NCI-H345 treated with DMSO at 0.1 percent for 48 hours (cell line): Measurements from ENCODE around the gene TBX1.
"Not testable (repeated sequence)": the region's sequence is repeated elsewhere in the genome, so short reads cannot be mapped to it uniquely, and the experiment has no call there.

Source experiments
- DNase-seq: peaks from one replicate; lab custom pipeline; 2025; ENCODE audit not compliant: unreplicated experiment; lab: John Stamatoyannopoulos, UW

The TBX1 gene

GRCh38 chr22:19723232-19723982 lies 37.2 kb upstream of the TBX1 start, which contains the start of gene GP1BB:
Gene GP1BB (plus strand): TSS chr22:19723539. CDS start chr22:19723570, 31 bp downstream.
- DNase-seq, result no peak

DNA sequence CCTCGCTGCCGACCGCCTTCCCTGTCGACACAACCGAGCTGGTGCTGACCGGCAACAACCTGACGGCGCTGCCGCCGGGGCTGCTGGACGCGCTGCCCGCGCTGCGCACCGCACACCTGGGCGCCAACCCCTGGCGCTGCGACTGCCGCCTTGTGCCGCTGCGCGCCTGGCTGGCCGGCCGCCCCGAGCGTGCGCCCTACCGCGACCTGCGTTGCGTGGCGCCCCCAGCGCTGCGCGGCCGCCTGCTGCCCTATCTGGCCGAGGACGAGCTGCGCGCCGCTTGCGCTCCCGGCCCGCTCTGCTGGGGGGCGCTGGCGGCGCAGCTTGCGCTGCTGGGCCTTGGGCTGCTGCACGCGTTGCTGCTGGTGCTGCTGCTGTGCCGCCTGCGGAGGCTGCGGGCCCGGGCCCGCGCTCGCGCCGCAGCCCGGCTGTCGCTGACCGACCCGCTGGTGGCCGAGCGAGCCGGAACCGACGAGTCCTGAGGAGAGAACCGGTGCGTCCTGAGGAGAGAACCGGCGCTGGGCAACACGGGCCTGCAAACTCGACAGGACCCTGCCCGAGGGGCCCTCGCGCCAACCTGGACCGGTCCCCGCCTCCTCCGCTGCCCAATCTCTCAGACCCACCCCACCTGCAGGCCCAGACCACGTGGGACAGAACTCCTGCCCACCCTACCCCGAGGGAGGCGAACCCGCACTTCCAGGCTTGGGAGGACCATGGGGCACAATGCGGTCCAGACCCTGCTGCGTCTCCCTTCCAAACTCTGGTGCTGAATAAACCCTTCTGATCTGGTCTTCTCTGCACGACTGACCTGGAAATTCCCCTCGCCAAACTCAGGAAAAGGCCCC lies 36.4 kb upstream of the TBX1 start:
- DNase-seq, result no peak

DNA sequence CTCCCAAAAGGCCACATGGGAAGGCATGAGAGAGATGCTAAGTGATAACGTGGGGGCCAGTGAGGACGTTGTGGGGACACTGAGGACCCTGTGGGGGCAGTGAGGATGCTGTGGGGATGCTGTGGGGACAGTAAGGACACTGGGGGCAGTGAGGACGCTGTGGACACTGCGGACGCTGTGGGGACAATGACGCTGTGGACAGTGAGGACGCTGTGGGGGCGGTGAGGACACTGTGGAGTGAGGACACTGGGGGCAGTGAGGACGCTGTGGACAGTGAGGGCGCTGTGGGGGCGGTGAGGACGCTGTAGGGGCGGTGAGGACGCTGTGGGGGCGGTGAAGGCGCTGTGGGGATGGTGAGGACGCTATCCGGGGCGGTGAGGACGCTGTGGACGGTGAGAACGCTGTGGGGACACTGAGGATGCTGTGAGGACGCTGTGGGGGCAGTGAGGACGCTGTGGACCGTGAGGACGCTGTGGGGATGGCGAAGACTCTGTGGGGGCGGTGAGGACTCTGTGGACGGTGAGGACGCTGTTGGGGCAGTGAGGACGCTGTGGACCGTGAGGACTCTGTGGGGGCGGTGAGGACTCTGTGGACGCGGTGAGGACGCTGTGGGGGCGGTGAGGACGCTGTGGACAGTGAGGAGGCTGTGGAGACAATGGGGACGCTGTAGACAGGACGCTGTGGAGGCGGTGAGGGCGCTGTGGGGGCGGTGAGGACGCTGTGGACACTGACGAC lies 35.5 kb upstream of the TBX1 start:
- no peak for DNase-seq

GRCh38 chr22:19726064-19726788 lies 34.4 kb upstream of the TBX1 start:
- DNase-seq, result not testable (repeated sequence)

- no peak for DNase-seq
Observed at GRCh38 chr22:19727310-19728150, 33.0 kb upstream of the TBX1 start.

GRCh38 chr22:19728271-19728670 lies 32.3 kb upstream of the TBX1 start:
- DNase-seq, result no peak

GRCh38 chr22:19728836-19729235 lies 31.7 kb upstream of the TBX1 start:
- DNase-seq, result no peak

GRCh38 chr22:19729507-19729906 lies 31.1 kb upstream of the TBX1 start:
- DNase-seq, result no peak

DNA sequence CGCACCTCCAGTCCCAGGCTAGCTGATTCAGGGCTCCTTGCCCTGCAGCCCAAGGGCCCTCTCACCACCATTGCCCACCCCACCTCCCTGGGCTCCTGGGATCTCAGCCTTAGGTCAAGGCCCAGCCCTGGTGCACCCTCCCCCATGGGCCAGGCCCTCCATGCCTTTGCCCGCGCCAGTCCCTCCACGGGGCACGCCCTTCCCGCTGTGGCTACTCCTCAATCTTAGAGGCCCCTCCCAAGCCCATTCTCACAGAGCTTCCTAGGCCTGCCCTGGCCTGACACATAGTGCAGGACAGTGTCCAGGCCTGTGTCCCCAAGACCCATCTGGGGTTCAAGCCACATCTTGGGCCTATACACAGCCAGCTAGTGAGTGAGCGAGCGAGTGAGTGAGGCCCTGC lies 30.4 kb upstream of the TBX1 start:
- no peak for DNase-seq

DNA sequence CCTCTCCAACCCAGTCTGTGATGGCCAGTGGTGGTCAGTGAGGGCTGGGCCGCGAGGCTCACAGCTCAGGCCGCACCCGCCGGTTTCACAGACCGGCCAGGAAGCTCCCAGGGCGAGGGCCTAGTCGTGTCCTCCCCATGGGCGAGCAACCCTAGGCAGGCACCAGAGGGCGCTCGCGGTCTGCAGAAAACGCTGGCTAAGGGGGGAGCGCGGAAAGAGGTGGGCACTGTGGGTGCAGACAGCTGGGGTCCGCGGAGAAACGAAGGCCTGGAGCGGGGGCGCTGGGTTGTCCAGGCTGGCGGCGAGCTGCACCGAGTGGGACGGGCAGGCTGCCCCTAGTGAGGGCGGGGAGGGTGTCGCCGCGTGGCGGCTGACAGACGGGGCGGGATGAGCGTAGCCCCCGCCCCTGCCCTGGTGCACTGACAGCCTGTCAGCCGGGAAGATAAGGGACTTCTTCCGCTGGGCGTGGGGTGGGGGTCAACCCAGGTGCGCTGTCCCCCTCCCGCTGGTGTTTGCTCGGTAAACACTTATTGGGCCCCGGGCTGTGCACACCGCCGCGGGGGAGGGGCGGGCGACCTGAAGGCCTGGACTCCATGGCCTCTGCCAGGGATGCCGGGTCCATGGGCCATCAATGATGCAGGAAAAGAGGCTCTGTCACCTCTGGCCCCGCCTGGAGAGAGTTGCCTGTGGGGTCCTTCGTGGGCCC lies 29.8 kb upstream of the TBX1 start:
- peak; percentile 22 for DNase-seq

- DNase-seq, result no peak
Observed at GRCh38 chr22:19731361-19732135, 29.0 kb upstream of the TBX1 start.

DNA sequence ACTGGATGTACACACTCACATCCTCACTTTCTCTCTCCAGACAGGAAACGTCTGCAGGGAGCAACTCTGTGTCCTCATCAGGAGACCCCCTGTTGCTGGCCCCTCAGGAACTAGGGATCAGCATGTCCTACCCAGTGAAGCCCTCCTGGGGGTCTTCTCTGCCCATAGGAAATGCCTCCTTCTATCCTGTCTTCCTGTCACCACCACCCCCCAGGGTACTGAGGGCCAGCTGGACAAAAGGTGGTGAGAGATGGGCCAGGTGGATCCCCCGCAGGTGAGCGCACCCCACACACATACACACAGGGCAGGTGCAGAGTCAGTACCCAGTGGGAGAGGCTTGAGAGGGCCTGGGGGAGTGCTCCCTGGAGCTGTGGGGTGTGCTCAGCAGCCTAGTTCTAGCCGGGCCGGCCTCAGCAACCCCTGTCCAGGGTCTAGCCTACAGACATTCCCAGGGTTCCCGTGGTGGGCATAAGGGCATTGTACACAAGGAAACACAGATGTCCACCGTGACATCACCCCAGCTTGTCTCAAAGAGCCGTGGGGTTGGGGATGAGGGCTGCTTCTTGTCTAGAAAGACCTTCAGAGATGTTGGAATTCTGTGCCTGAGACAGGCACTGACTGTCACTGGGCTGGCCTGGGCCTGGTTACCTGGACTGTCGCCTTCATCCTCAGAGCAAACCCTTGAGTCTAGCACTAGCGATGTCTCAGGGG lies 28.0 kb upstream of the TBX1 start:
- no peak for DNase-seq

DNA sequence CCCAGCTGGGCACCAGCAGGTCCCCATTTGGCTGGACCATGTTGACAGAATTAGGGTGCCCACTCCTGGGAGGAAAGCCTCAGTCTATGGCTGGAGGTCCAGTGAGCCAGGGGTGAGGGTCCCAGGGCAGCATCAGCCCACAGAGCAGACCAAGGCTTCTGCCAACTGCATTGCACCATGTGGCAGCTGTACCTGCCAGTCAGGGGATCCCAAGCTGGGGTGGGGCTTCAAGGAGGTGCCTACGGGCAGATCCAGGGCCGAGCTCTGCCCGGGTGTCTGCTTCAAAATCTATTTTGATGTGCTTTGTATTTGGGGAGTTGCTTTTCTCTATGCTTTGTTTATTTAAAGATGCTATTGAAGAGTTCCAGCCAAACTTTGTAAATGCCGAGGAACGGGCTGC lies 26.8 kb upstream of the TBX1 start:
- no peak for DNase-seq

DNA sequence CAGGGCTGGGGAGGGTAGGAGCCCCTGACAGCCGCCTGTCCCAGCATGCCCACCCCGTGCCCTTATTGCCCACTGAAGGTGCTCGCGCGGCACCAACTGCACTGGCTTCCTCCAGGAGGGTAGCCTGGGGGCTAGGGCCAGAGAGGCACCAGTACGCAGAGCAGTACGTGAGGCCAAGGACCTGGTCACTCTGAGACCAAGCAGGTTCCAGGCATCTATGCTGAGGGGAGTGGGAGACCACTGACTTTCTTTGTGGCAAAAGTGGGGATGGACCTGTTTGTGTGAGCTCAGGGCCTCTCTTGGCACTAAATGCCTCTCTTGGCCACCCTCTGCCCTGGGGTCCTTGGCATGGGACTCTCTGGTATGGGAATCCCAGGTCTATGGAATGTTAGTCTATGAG lies 26.4 kb upstream of the TBX1 start:
- DNase-seq, result no peak

- DNase-seq, result no peak
Observed at GRCh38 chr22:19734837-19735382, 25.7 kb upstream of the TBX1 start.

GRCh38 chr22:19735665-19736510 lies 24.7 kb upstream of the TBX1 start:
- DNase-seq, result no peak
